GM18505 (cell line): ENCODE data around the gene UBE2E1.
"Not testable (repeated sequence)": the region's sequence is repeated elsewhere in the genome, so short reads cannot be mapped to it uniquely, and the experiment has no call there.

Experiments
- ATAC-seq: cut with Tn5 transposase; IDR thresholded peaks from one replicate; pipeline ENCODE4 v1.9.1; 2021; ENCODE audit not compliant: unreplicated experiment
- POLR2A ChIP-seq: IDR thresholded peaks from 4 replicates; pipeline ENCODE4 v1.6.1; 2011; ENCODE audit warnings: borderline replicate concordance; ENCODE audit not compliant: insufficient read depth, insufficient read length; ENCODE audit errors: extremely low read depth

Gene UBE2E1

GRCh38 chr3:23859012-23859743 is 53.4 kb downstream of the UBE2E1 start:
- ATAC-seq, result no peak
- no peak for TF ChIP-seq POLR2A

- ATAC-seq, result no peak
- no peak for TF ChIP-seq POLR2A
Measured at GRCh38 chr3:23859839-23860382, 54.2 kb downstream of the UBE2E1 start.

- TF ChIP-seq POLR2A, result no peak
- ATAC-seq, result no peak
Measured at GRCh38 chr3:23861689-23862088, 55.9 kb downstream of the UBE2E1 start.

DNA sequence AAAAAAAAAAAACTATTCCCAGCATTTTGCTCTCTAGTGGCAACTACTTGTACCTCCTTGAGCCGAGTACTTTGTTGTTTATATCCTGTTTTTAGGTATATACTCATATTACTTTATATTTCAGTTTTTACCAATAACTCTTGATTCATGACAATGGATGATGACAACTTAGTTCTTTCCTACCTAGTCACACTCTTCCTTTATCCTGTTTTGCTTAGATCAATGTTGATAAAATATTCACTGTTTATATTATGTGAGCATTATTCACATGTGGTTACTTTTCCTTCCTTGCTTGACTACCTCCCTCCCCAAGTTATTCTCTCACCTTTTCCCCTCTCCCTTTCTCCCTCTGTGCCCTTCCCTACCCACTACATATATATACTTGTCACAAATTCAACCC is 57.3 kb downstream of the UBE2E1 start:
- ATAC-seq, result no peak

DNA sequence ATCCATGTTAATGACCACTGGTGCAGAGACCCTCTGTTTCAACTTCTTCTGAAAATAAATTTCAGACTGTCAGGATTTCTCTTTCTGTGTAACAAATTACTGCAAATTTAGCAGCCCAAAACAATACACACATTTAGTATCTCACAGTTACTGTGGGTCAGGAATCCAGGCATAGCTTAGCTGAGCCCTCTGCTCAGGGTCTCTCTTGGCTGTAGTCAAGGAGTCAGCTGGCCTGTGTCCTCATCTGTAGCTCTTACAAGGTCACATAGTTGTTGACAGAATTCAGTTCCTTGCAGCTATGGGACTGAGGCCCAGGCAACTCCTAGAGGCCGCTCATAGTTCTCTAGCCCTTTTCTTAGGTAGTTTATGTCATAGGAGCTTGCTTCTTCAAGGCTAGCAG is 59.2 kb downstream of the UBE2E1 start:
- TF ChIP-seq POLR2A, result no peak
- ATAC-seq, result no peak

More for the DNA sequence above, 57.3 kb downstream of the UBE2E1 start:
- TF ChIP-seq POLR2A, result no peak

DNA sequence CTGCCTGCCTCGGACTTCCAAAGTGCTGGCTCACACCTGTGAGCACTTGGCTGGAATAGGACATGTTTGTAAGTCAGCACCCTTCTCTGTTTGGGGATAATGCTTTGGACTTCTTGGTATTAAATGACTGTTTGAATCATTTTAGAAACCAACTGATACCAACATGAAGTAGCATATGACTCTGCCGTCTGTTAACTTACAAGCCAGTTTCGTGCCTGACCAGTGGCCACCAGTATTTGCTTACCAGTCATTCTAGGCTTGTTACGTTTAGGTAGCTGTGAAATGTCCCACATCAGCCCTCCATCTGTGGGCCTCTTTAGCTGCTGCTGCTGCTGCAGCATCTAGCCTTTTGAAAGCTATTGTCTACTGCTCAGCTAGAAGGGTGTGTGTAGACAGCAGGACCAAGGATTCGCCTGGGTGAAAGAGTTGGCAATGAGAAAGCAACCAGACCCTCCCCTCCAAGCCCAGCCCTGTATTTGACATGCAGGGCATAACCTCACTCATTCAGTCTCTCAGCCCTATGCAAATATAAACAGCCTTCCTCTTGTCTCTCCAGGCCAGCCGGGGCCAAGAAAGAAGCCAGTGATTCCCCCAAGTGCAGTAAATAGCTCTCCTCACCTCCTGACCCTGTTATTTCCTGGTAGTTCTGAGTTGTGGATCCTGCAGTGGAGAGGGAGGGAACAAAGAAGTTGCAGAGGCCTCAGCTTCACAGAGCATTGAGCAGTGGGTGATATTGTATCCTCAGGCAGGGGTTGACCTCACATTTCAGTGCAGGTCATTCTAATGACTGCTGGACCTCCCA is 60.0 kb downstream of the UBE2E1 start:
- peak; percentile 76 for ATAC-seq
- TF ChIP-seq POLR2A, result no peak

- no peak for ATAC-seq
Measured at GRCh38 chr3:23867400-23867799, 61.6 kb downstream of the UBE2E1 start.

DNA sequence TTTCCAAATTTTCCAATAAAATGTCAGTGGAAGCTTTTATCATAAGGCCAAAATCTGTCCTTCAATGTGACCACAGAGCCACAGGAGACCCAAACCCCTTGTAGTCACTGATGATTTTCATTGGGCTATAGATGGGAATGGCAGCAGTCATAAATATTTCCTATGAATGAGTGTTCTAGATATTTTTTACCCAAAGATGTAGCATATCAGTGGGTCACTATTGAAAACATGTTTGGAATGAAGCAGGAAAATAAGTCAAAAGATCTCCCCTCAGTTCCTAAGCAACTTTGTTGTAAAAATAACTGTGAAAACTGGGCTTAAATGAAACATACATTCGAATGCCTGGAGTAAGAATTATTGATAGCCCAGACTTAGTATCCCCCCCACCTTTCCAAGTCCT is 62.1 kb downstream of the UBE2E1 start:
- no peak for ATAC-seq
- no peak for TF ChIP-seq POLR2A

More at GRCh38 chr3:23867400-23867799, 61.6 kb downstream of the UBE2E1 start:
- no peak for TF ChIP-seq POLR2A

- ATAC-seq, result no peak
- no peak for TF ChIP-seq POLR2A
Measured at GRCh38 chr3:23869977-23870662, 64.4 kb downstream of the UBE2E1 start.

DNA sequence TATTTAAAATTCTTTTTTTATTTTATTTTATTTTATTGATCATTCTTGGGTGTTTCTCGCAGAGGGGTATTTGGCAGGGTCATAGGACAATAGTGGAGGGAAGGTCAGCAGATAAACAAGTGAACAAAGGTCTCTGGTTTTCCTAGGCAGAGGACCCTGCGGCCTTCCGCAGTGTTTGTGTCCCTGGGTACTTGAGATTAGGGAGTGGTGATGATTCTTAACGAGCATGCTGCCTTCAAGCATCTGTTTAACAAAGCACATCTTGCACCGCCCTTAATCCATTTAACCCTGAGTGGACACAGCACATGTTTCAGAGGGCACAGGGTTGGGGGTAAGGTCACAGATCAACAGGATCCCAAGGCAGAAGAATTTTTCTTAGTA is 64.9 kb downstream of the UBE2E1 start:
- not testable (repeated sequence) for ATAC-seq

- not testable (repeated sequence) for ATAC-seq
Measured at GRCh38 chr3:23871361-23871760, 65.6 kb downstream of the UBE2E1 start.

- ATAC-seq, result no peak
- no peak for TF ChIP-seq POLR2A
Measured at GRCh38 chr3:23872330-23872729, 66.6 kb downstream of the UBE2E1 start.

GRCh38 chr3:23873941-23874340 is 68.2 kb downstream of the UBE2E1 start:
- no peak for ATAC-seq
- no peak for TF ChIP-seq POLR2A
